ENCODE measurements around the gene DAPK2.

Gene DAPK2

DNA sequence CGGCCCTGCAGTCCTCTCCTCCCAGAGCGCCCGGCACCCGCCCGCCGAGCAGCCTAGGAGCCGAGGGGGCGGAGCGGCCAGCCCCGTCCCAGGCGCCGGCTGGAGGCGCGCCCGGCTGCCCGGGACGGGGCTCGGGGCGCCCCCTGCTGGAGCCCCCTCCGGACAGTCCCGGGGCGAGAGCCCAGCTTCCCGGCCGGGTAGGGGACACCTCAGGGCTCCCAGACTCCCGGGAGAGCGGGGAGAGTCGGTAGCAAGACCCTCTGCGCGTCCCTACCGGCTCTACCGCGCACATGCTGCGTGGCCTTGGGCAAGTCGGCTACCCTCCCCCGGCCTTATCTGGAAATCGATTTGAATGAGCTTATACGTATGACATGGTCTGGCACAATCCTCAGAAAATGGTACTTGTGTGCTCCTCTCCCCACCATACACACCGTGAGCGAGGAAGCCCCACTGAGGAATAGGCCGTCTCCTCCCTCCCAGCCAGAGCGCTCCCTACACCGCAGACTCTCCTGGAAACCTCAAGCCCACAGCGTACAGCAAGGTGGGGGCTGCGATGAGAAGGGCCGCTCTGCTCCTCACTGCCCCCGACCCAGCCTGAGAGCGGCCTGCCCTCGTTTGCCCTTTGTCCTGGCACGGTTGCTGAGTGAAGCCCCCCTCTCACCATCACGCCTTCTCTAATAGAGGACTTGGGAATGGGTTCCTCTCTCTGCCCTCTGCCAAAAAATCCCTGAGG is at the start of gene DAPK2:
Gene DAPK2, minus strand, starts transcription at position 65 of the 733 bp plus-strand sequence. CDS start 6,224 bp downstream, outside the sequence.
- Histone ChIP-seq H3K4me3 (ENCODE audit: low read depth, low read length) (peak within 1 kb of the TSS; percentile 49), H3K36me3 (replicated peaks) (no peaks in the 10 kb centered on the region), H3K27ac (no peak within 1 kb of the TSS), H3K27me3 (replicated peaks) (no peaks in the 10 kb centered on the region)
- in situ Hi-C loops (cut with HindIII; ENCODE audit: low pct_ligation_motif_present, low sequenced_read_pairs) = no loop called here
- peak; percentile 26 for DNase-seq
- TF ChIP-seq CTCF (IDR thresholded peaks at IDR 0.05; ENCODE audit: low read depth, low read length, missing control alignments) = peak; percentile 72

DNA sequence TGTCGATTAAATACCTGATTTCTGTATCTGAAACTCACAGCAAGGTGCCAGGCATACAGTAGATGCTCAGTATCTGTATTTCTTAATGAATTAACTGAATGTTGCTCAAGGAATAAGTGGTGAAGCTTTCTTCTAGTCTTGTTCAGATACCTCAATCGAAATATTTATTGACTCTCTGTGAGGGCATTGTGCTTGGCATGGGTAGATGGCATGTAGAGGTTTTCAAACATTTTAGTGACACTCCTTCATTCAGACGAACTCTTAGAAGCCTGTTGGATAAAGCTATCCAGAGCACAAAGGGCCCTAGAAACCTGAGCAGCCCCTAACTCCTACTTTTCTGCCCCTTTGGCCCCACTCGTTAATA is 49.1 kb upstream of the DAPK2 start:
- Histone ChIP-seq H3K27ac (peak overlapping the region; percentile 9), H3K4me3 (ENCODE audit: low read depth, low read length) (peak overlapping the region; percentile 79), H3K27me3 (replicated peaks) (no peaks in the 10 kb centered on the region), H3K36me3 (replicated peaks) (no peaks in the 10 kb centered on the region)
- no peak for TF ChIP-seq CTCF (IDR thresholded peaks at IDR 0.05; ENCODE audit: low read depth, low read length, missing control alignments)
- no peak for DNase-seq
- in situ Hi-C loops (cut with HindIII; ENCODE audit: low pct_ligation_motif_present, low sequenced_read_pairs) = no loop called here

GRCh38 chr15:64093627-64094417 is 47.5 kb upstream of the DAPK2 start, which contains the start of gene CIAO2A:
Gene CIAO2A, minus strand, starts transcription at chr15:64093838. Its CDS starts 70 bp downstream, at chr15:64093768.
- no peaks in the 10 kb centered on the region for H3K27me3 ChIP-seq (replicated peaks)
- H3K27ac ChIP-seq = peak within 1 kb of the TSS; percentile 78
- peak within 1 kb of the TSS; percentile 94 for H3K4me3 ChIP-seq (ENCODE audit: low read depth, low read length)
- peak; percentile 99 for DNase-seq
- H3K36me3 ChIP-seq (replicated peaks) = no peaks in the 10 kb centered on the region
- in situ Hi-C loops (cut with HindIII; ENCODE audit: low pct_ligation_motif_present, low sequenced_read_pairs) = no loop called here
- no peak for TF ChIP-seq CTCF (IDR thresholded peaks at IDR 0.05; ENCODE audit: low read depth, low read length, missing control alignments)

DNA sequence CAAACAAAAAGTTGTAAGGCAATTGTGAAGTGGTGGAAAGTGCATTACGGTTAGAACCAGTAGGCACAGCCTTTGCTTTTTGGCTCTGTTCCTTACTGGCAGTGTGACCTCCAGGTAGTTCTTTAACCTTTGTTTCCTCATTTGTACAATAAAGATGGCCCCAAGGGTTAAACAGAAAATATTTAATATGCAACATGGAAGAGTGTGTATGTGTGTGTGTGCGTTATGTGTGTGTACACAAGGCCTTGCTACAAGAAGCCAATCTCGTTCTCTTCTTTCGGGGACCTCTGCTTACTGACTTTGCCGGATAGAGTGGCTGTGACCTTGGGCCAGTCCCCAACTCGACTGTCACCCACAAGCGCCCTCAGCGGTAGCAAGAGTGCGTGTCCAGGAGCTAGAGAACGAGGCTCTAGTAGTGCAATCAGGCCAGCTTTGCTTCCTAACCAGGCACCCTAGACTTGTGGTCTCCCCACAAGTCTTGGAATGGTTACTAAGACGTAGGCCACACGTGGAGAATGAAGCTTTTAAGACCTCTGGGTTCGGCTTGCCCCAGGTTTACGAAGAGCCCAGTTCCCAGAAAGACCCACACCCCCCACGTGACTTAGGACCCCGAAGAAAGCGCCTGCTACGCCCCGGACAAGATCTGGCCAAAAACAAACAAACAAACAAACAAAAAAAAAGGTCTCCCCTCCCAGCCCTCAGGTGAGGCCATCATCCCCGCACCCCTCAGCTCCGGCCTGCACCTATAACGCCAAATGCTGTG is 46.8 kb upstream of the DAPK2 start:
- peak overlapping the region; percentile 94 for H3K4me3 ChIP-seq (ENCODE audit: low read depth, low read length)
- peak; percentile 50 for DNase-seq
- H3K27ac ChIP-seq = peak overlapping the region; percentile 78
- no peaks in the 10 kb centered on the region for H3K27me3 ChIP-seq (replicated peaks)
- H3K36me3 ChIP-seq (replicated peaks) = peaks cover 3% of the 10 kb centered on the region
- TF ChIP-seq CTCF (IDR thresholded peaks at IDR 0.05; ENCODE audit: low read depth, low read length, missing control alignments) = peak; percentile 25
- in situ Hi-C loops (cut with HindIII; ENCODE audit: low pct_ligation_motif_present, low sequenced_read_pairs) = no loop called here

DNA sequence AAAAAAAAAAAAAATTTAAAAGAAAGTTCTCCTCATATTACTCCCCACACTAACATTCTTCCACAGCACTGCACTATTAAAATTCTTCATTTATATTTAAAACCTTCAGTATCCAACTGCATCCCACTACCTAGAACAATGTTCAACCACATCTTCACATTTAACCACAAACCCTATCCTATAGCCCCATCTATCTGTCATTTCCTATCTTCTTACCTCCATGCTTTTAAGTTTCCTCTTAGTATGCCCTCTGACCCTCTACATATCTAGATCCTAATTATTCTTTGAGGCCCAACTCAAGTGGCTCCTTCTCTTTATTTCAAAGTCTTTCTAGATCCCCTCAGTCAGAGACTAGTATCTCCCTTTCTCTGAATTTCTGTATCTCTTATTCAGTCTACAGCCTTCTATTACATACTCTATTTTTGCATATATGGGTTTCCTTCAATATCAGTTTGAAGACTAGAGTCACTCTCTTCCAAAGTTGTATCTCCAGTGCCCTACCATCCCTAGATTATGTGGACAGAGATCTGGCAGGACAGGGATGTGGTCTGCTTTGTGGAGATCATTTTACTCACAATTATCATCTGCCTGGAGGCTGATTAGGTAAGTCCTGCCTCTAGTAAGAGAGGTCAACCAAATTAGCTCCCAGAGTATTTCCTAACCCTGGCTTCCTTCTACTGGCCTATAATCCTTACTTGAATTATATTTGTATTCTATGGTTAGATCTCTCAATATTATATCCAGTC is 46.0 kb upstream of the DAPK2 start:
- Histone ChIP-seq H3K4me3 (ENCODE audit: low read depth, low read length) (peak overlapping the region; percentile 94), H3K36me3 (replicated peaks) (peaks cover 7% of the 10 kb centered on the region), H3K27me3 (replicated peaks) (no peaks in the 10 kb centered on the region), H3K27ac (no peak overlapping the region)
- TF ChIP-seq CTCF (IDR thresholded peaks at IDR 0.05; ENCODE audit: low read depth, low read length, missing control alignments) = no peak
- in situ Hi-C loops (cut with HindIII; ENCODE audit: low pct_ligation_motif_present, low sequenced_read_pairs) = no loop called here
- no peak for DNase-seq

Measured in brain microvascular endothelial cell (primary cell).